ENCODE data around the gene HERC3.
A peak's percentile ranks its signal among the peaks of the same experiment; 100 is the strongest.

The HERC3 gene

DNA sequence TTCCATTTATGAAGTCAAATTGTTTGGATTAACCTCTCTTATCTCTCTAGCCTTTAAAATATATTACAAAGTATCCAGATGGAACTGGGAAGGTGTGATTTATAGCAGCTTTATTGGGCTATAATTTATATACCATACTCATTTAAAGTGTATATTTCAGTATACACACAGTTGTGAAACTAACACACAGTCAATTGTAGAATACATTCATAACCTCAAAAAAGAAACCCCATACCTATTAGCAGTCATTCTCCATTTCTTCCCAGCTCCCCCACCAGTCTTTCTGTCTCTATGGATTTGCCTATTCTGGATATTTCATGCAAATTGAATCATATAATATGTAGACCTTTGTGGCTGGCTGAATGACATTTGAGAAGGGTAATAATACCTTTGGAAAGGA lies 112.9 kb downstream of the HERC3 start:
- DNase-seq (ENCODE audit: low read depth) = no peak
- H3K4me3 ChIP-seq (ENCODE audit: control insufficient read depth, low read depth, low read length) = no peak overlapping the region
- TF ChIP-seq, protein P1, sequence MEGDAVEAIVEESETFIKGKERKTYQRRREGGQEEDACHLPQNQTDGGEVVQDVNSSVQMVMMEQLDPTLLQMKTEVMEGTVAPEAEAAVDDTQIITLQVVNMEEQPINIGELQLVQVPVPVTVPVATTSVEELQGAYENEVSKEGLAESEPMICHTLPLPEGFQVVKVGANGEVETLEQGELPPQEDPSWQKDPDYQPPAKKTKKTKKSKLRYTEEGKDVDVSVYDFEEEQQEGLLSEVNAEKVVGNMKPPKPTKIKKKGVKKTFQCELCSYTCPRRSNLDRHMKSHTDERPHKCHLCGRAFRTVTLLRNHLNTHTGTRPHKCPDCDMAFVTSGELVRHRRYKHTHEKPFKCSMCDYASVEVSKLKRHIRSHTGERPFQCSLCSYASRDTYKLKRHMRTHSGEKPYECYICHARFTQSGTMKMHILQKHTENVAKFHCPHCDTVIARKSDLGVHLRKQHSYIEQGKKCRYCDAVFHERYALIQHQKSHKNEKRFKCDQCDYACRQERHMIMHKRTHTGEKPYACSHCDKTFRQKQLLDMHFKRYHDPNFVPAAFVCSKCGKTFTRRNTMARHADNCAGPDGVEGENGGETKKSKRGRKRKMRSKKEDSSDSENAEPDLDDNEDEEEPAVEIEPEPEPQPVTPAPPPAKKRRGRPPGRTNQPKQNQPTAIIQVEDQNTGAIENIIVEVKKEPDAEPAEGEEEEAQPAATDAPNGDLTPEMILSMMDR (IDR thresholded peaks at IDR 0.05; ENCODE audit: control insufficient read depth, insufficient read depth, low read depth, low read length, missing control alignments) = no peak

DNA sequence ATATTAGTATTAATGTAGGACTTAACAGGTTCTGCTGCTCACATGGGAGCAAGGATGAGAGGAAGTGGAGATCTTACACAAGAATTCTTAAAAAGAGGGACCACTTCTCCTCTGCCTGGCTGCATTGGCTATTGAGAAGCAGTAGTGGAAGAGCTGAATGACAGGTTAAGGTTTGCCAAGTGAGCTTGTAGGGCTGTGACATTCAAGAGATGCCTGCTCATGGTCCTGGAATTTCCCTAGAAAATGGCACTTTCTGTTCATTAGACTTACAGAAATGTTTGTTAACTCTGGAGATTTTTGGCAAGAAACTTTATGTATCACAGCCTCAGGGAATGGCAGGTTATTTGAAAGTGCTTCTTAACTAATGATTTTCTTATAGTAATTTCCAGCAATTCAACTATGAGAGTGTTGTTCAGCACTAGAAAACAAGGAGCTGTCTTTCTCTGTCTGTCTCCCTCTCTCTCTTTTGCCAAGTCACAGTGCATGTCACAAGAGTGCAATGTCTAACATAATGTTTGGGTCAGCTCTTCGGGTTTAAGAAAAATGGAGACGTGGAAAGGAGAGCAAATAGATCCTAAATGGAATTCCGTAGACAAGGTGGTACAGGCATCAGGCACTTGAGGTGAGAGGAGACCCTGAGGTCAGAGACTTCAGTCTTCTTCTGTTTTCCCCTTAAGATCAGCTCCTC lies 113.7 kb downstream of the HERC3 start:
- H3K4me3 ChIP-seq (ENCODE audit: control insufficient read depth, low read depth, low read length) = no peak overlapping the region
- TF ChIP-seq, protein P1 (IDR thresholded peaks at IDR 0.05; ENCODE audit: control insufficient read depth, insufficient read depth, low read depth, low read length, missing control alignments) = no peak
- DNase-seq (ENCODE audit: low read depth) = peak; percentile 14

DNA sequence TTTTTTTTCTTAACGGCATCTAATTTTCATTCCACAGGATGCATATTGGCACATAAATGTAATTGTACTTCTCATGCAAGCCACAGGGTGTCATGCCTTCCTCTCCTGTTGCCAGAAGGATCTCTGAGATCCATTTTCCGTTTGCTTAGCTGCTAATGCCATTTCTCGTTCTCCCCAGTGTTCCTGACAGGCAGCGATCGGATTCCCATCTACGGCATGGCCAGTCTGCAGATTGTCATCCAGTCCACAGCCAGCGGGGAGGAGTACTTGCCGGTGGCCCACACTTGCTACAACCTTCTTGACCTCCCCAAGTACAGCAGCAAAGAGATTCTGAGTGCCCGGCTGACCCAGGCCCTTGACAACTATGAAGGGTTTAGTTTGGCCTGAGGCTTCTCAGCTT lies 114.3 kb downstream of the HERC3 start:
- DNase-seq (ENCODE audit: low read depth) = peak; percentile 31
- TF ChIP-seq, protein P1 (IDR thresholded peaks at IDR 0.05; ENCODE audit: control insufficient read depth, insufficient read depth, low read depth, low read length, missing control alignments) = peak; percentile 67
- H3K4me3 ChIP-seq (ENCODE audit: control insufficient read depth, low read depth, low read length) = no peak overlapping the region

GRCh38 chr4:88709989-88710388 lies 117.7 kb downstream of the HERC3 start:
- no peak for DNase-seq (ENCODE audit: low read depth)
- TF ChIP-seq, protein P1 (IDR thresholded peaks at IDR 0.05; ENCODE audit: control insufficient read depth, insufficient read depth, low read depth, low read length, missing control alignments) = no peak
- H3K4me3 ChIP-seq (ENCODE audit: control insufficient read depth, low read depth, low read length) = no peak overlapping the region

- H3K4me3 ChIP-seq (ENCODE audit: control insufficient read depth, low read depth, low read length) = no peak overlapping the region
Observed at GRCh38 chr4:88713782-88714181, 121.5 kb downstream of the HERC3 start.

GRCh38 chr4:88718098-88718497 lies 125.8 kb downstream of the HERC3 start:
- TF ChIP-seq, protein P1 (IDR thresholded peaks at IDR 0.05; ENCODE audit: control insufficient read depth, insufficient read depth, low read depth, low read length, missing control alignments) = no peak
- no peak overlapping the region for H3K4me3 ChIP-seq (ENCODE audit: control insufficient read depth, low read depth, low read length)
- DNase-seq (ENCODE audit: low read depth) = no peak

More at GRCh38 chr4:88713782-88714181, 121.5 kb downstream of the HERC3 start:
- no peak for DNase-seq (ENCODE audit: low read depth)
- TF ChIP-seq, protein P1 (IDR thresholded peaks at IDR 0.05; ENCODE audit: control insufficient read depth, insufficient read depth, low read depth, low read length, missing control alignments) = no peak

Data from AG09309 (cell line).